ENCODE measurements around the gene MYOZ3.

DNA sequence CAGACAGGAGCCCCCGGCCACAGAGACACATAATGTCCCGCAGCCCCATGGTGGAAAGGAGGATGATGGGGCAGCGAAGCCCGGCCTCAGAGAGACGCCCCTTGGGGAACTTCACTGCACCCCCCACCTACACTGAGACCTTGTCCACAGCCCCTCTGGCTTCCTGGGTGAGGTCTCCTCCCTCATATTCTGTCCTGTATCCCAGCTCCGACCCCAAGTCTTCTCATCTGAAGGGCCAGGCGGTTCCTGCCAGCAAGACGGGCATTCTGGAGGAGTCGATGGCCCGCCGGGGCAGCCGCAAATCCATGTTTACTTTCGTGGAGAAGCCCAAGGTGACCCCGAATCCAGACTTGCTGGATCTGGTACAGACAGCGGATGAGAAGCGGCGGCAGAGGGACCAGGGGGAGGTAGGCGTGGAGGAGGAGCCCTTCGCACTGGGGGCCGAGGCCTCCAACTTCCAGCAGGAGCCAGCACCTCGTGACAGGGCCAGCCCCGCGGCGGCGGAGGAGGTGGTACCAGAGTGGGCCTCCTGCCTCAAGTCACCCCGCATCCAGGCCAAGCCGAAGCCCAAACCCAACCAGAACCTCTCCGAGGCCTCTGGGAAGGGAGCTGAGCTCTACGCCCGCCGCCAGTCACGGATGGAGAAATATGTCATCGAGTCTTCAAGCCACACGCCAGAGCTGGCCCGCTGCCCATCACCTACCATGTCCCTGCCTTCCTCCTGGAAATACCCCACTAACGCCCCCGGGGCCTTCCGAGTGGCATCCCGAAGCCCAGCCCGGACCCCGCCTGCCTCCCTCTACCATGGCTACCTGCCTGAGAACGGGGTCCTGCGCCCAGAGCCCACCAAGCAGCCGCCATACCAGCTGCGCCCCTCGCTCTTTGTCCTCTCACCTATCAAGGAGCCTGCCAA is 11.7 kb upstream of the MYOZ3 start:
- TF ChIP-seq, protein P1, sequence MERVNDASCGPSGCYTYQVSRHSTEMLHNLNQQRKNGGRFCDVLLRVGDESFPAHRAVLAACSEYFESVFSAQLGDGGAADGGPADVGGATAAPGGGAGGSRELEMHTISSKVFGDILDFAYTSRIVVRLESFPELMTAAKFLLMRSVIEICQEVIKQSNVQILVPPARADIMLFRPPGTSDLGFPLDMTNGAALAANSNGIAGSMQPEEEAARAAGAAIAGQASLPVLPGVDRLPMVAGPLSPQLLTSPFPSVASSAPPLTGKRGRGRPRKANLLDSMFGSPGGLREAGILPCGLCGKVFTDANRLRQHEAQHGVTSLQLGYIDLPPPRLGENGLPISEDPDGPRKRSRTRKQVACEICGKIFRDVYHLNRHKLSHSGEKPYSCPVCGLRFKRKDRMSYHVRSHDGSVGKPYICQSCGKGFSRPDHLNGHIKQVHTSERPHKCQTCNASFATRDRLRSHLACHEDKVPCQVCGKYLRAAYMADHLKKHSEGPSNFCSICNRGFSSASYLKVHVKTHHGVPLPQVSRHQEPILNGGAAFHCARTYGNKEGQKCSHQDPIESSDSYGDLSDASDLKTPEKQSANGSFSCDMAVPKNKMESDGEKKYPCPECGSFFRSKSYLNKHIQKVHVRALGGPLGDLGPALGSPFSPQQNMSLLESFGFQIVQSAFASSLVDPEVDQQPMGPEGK (CRISPR knock-in tag; IDR thresholded peaks at IDR 0.05; ENCODE audit: borderline replicate concordance): no peak
- TF ChIP-seq ZFP30 (CRISPR knock-in tag; IDR thresholded peaks at IDR 0.05) (no peak), RARB (CRISPR knock-in tag; IDR thresholded peaks at IDR 0.05) (no peak)

Data from SK-N-SH treated with all-trans-retinoic acid at 6 μM for 48 hours (cell line).